Endothelial cell of umbilical vein (primary cell): ENCODE results near the gene ATG13. TPM values are rescaled to one million over a fixed set of nuclear protein-coding genes. Genes with fewer than 3 reads are reported as not detected.

Source experiments
- BruUV-seq: library from RNA; stranded (reverse); fragments of 400-500 nt; replicated peaks from 2 replicates; lab custom pipeline; 2021; lab: Mats Ljungman, UMichigan
- CTCF ChIA-PET: fragments of 300-600, 350-600 bp; sonication (Branson Sonifier 250); formaldehyde crosslinking; loops from one replicate; lab custom pipeline; 2021; ENCODE audit warnings: antibody characterized with exemption, inconsistent platforms; lab: Charles Lee
- POLR2A ChIA-PET: fragments of 300-600, 350-600 bp; sonication (Branson Sonifier 250); formaldehyde crosslinking; loops from one replicate; lab custom pipeline; 2021; ENCODE audit warnings: antibody characterized with exemption, inconsistent platforms; lab: Charles Lee
- DNase-seq: peaks from one replicate; pipeline ENCODE4 v3.0.0-alpha.2; 2011; ENCODE audit warnings: low read depth, low spot score
- FAIRE-seq: peaks from 2 replicates; lab custom pipeline; 2011; peaks lifted over from hg19 to GRCh38; lab: Jason Lieb, UNC
- H2AFZ ChIP-seq: 2 replicates; pipeline ENCODE4 v1.6.0; 2012; ENCODE audit warnings: low read depth, low read length, control low read depth, inconsistent platforms
- H3K27ac ChIP-seq: 2 replicates; pipeline ENCODE4 v1.5.1; 2011; ENCODE audit warnings: low read depth, mild to moderate bottlenecking, control low read depth, low read length, moderate library complexity; ENCODE audit not compliant: insufficient read depth
- H3K27me3 ChIP-seq, 2 experiments: 2 replicates each; pipeline versions ENCODE4 v1.6.0 to v1.6.1; 2011; ENCODE audit warnings: low read length in 2 of 2, mixed read lengths in 1 of 2; ENCODE audit not compliant: control insufficient read depth in 2 of 2, insufficient read depth in 2 of 2
- H3K36me3 ChIP-seq, 2 experiments: 2 replicates in 1 of 2; 3 replicates in 1 of 2; pipeline ENCODE4 v1.5.1; 2011; ENCODE audit warnings: low read length in 2 of 2, mild to moderate bottlenecking in 1 of 2, moderate library complexity in 1 of 2; ENCODE audit not compliant: control insufficient read depth in 2 of 2, insufficient read depth in 2 of 2; ENCODE audit errors: extremely low read depth in 1 of 2
- H3K4me1 ChIP-seq: 3 replicates; pipeline ENCODE4 v1.5.1; 2011; ENCODE audit warnings: mild to moderate bottlenecking, low read length; ENCODE audit not compliant: control insufficient read depth, insufficient read depth; ENCODE audit errors: extremely low read depth
- H3K4me2 ChIP-seq: 2 replicates; pipeline ENCODE4 v1.6.1; 2011; ENCODE audit warnings: low read length, control low read depth, mixed read lengths; ENCODE audit not compliant: insufficient read depth
- H3K4me3 ChIP-seq, 3 experiments: fragments of 200-600 bp in 1 of 3; sonication (generic), shearing (Covaris generic) in 1 of 3; replicated peaks in 1 of 3; 2 replicates each; pipeline ENCODE4 v1.5.1; 2011 to 2016; ENCODE audit warnings: control low read depth in 3 of 3, low read length in 3 of 3, mild to moderate bottlenecking in 2 of 3, inconsistent platforms in 1 of 3, low read depth in 1 of 3, moderate library complexity in 1 of 3; ENCODE audit not compliant: insufficient read depth in 1 of 3
- H3K79me2 ChIP-seq: 2 replicates; pipeline ENCODE4 v1.6.0; 2012; ENCODE audit warnings: low read length, inconsistent platforms; ENCODE audit not compliant: control insufficient read depth, insufficient read depth
- H3K9ac ChIP-seq: replicated peaks from 2 replicates; pipeline ENCODE3; 2011; ENCODE audit warnings: low read length, control low read depth; ENCODE audit not compliant: insufficient read depth; ENCODE audit errors: extremely low read depth
- H3K9me1 ChIP-seq: replicated peaks from 3 replicates; pipeline ENCODE4 v1.6.0; 2011; ENCODE audit warnings: mild to moderate bottlenecking, low read length; ENCODE audit not compliant: control insufficient read depth, insufficient read depth; ENCODE audit errors: extremely low read depth
- H3K9me3 ChIP-seq: replicated peaks from 2 replicates; pipeline ENCODE4 v1.5.1; 2012; ENCODE audit warnings: low read length, inconsistent platforms; ENCODE audit not compliant: control insufficient read depth, insufficient read depth
- H4K20me1 ChIP-seq: replicated peaks from 2 replicates; pipeline ENCODE3; 2011; ENCODE audit warnings: mild to moderate bottlenecking, low read length; ENCODE audit not compliant: control insufficient read depth, insufficient read depth; ENCODE audit errors: extremely low read depth
- EZH2 ChIP-seq: IDR thresholded peaks from 2 replicates; pipeline ENCODE4 v1.6.1; 2012; ENCODE audit warnings: borderline replicate concordance, low read depth, mild to moderate bottlenecking, moderate library complexity, low read length, inconsistent platforms; ENCODE audit not compliant: severe bottlenecking
- FOS ChIP-seq: IDR thresholded peaks from 2 replicates; pipeline ENCODE4 v1.6.1; 2011; ENCODE audit warnings: mild to moderate bottlenecking, low read length, moderate library complexity, borderline replicate concordance; ENCODE audit not compliant: insufficient read depth
- GATA2 ChIP-seq: IDR thresholded peaks from 2 replicates; pipeline ENCODE4 v1.7.0; 2011; ENCODE audit warnings: low read depth, mild to moderate bottlenecking, moderate library complexity, mixed read lengths, low read length; ENCODE audit not compliant: insufficient read length, insufficient read depth
- JUN ChIP-seq: IDR thresholded peaks from 2 replicates; pipeline ENCODE4 v1.6.1; 2011; ENCODE audit warnings: borderline replicate concordance, low read depth; ENCODE audit not compliant: insufficient read length, insufficient read depth
- MYC ChIP-seq: IDR thresholded peaks from one replicate; pipeline ENCODE4 v1.6.1; 2011; ENCODE audit warnings: mild to moderate bottlenecking, low read depth, low read length
- POLR2A ChIP-seq: IDR thresholded peaks from 2 replicates; pipeline ENCODE4 v1.6.1; 2012; ENCODE audit warnings: low read depth, mild to moderate bottlenecking, control low read depth, low read length
- POLR2AphosphoS5 ChIP-seq: IDR thresholded peaks from 2 replicates; pipeline ENCODE4 v1.6.1; 2012; ENCODE audit warnings: low read depth, mild to moderate bottlenecking, control low read depth, low read length, moderate library complexity; ENCODE audit not compliant: insufficient read depth
- dilution Hi-C: fragments of 300-500 bp; cut with MboI; formaldehyde crosslinking; loops from one replicate; pipeline ENCODE4 v1.15.0; 2019; ENCODE audit warnings: low sequenced_read_pairs; ENCODE audit not compliant: extremely low pct_ligation_motif_present
- intact Hi-C: fragments of 100-400 bp; cut with micrococcal nuclease; formaldehyde crosslinking; loops from one replicate; pipeline ENCODE4 v1.10.0; 2022
- polyA plus RNA-seq, 4 experiments: library from polyadenylated mRNA; depleted of rRNA in 3 of 4; stranded (reverse) in 3 of 4; unstranded in 1 of 4; fragments of >200 nt; gene quantifications; 2 replicates each; pipeline versions ENCODE4 v1.2.1 to v1.2.3, GENCODE V29; 2011 to 2012; ENCODE audit warnings: missing spikeins in 1 of 4
- total RNA-seq: library from RNA; stranded (reverse); gene quantifications from 2 replicates; pipeline ENCODE4 v1.2.3, GENCODE V29; 2021
- TF ChIP-seq, protein P1 (sequence below): IDR thresholded peaks from 2 replicates; pipeline ENCODE4 v1.6.1; 2011; ENCODE audit not compliant: insufficient read depth, insufficient read length
- TF ChIP-seq, protein P2 (sequence below), 2 donors: IDR thresholded peaks; 1 replicate in 1 of 2; 2 replicates in 1 of 2; pipeline ENCODE4 v1.5.1; 2011; ENCODE audit warnings: low read length in 2 of 2, mild to moderate bottlenecking in 2 of 2, moderate library complexity in 2 of 2, control low read depth in 1 of 2, inconsistent platforms in 1 of 2, low read depth in 1 of 2; ENCODE audit not compliant: insufficient read depth in 1 of 2; ENCODE audit errors: extremely low read depth in 1 of 2

Gene ATG13
- total and polyA plus RNA-seq, 2 donors (not counting 3 experiments of a cell fraction or from before 2014, with no cell fraction given) = 60.1 to 66.5 TPM

DNA sequence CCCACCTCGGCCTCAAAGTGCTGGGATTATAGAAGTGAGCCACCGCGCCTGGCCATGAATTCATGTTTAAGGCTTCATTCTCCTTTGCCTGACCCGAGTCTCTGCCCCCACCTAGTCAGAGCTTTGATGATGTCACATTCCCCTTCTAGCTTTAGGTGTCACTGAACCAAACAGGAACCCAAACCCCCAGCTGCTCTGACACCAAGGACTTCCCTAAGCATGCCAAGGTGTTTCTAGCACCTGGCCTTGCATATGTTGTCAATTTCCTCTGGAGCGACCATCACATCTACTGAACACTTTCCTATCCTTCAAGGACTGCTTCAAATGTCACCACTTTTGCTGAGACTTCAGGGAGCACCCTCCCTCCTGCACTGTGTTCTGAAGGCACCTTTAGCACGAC lies 103.9 kb downstream of the ATG13 start:
- FAIRE-seq (no peak), DNase-seq (no peak)
- Histone ChIP-seq H3K79me2 (no peaks in the 10 kb centered on the region), H3K4me2 (no peak overlapping the region), H3K4me1 (peaks cover 3% of the 10 kb centered on the region), H3K9ac (no peak overlapping the region), H3K9me3 (no peaks in the 10 kb centered on the region), H4K20me1 (no peaks in the 10 kb centered on the region), H3K9me1 (no peaks in the 10 kb centered on the region), H3K36me3 (no peaks in the 10 kb centered on the region), H3K27me3 (no peaks in the 10 kb centered on the region), H2AFZ (no peak overlapping the region), H3K27ac (no peak overlapping the region), H3K4me3 (no peak overlapping the region)
- dilution Hi-C loops = no loop called here
- BruUV-seq = no TSS peak
- TF ChIP-seq POLR2A (no peak), MYC (no peak), GATA2 (no peak), FOS (no peak), JUN (no peak), EZH2 (no peak), POLR2AphosphoS5 (no peak)
- TF ChIP-seq, protein P1, sequence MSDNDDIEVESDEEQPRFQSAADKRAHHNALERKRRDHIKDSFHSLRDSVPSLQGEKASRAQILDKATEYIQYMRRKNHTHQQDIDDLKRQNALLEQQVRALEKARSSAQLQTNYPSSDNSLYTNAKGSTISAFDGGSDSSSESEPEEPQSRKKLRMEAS = no peak
- TF ChIP-seq, protein P2, sequence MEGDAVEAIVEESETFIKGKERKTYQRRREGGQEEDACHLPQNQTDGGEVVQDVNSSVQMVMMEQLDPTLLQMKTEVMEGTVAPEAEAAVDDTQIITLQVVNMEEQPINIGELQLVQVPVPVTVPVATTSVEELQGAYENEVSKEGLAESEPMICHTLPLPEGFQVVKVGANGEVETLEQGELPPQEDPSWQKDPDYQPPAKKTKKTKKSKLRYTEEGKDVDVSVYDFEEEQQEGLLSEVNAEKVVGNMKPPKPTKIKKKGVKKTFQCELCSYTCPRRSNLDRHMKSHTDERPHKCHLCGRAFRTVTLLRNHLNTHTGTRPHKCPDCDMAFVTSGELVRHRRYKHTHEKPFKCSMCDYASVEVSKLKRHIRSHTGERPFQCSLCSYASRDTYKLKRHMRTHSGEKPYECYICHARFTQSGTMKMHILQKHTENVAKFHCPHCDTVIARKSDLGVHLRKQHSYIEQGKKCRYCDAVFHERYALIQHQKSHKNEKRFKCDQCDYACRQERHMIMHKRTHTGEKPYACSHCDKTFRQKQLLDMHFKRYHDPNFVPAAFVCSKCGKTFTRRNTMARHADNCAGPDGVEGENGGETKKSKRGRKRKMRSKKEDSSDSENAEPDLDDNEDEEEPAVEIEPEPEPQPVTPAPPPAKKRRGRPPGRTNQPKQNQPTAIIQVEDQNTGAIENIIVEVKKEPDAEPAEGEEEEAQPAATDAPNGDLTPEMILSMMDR (IDR thresholded peaks at IDR 0.05; ENCODE audit: extremely low read depth in 1 of 2, insufficient read depth in 1 of 2, low read depth in 1 of 2, low read length in 2 of 2) = no peak
- CTCF ChIA-PET = interaction anchor here (1.4 kb wide), 1 partner anchor 15 kb away, joined by 3 read pairs; no protein-coding TSS in a partner anchor
- intact Hi-C loops = no loop called here
- POLR2A ChIA-PET = no interaction called here
